Heart right ventricle (tissue), 16 donors: ENCODE data around the gene ANKMY2. TPM values are rescaled to one million over a fixed set of nuclear protein-coding genes. Genes with fewer than 3 reads are reported as not detected.

ENCODE experiments used
- ATAC-seq, 8 donors: fragments of 200-7000 bp; cut with Tn5 transposase; one replicate each; pipeline ENCODE4 v1.9.1; 2020; ENCODE audit warnings: mild to moderate bottlenecking in 8 of 8, moderate library complexity in 8 of 8, moderate number of reproducible peaks in 1 of 8
- DNase-seq, 2 donors: peaks; one replicate each; pipeline ENCODE4 v3.0.0-alpha.2; 2020
- H3K27ac ChIP-seq, 10 donors: fragments of 200-600 bp; sonication (generic) in 2 of 10; one replicate each; pipeline versions ENCODE4 v1.5.0 to v1.8.0; 2020 to 2022; ENCODE audit warnings: mild to moderate bottlenecking in 3 of 10
- H3K27me3 ChIP-seq, 7 donors: fragments of 200-600 bp; one replicate each; pipeline ENCODE4 v1.8.0; 2021 to 2022; ENCODE audit warnings: mild to moderate bottlenecking in 2 of 7
- H3K36me3 ChIP-seq, 9 donors: fragments of 200-600 bp; sonication (generic) in 1 of 9; one replicate each; pipeline versions ENCODE4 v1.5.0 to v1.8.0; 2020 to 2022; ENCODE audit warnings: mild to moderate bottlenecking in 2 of 9
- H3K4me1 ChIP-seq, 9 donors: fragments of 200-600 bp; sonication (generic) in 1 of 9; one replicate each; pipeline versions ENCODE4 v1.5.0 to v1.8.0; 2020 to 2022; ENCODE audit warnings: mild to moderate bottlenecking in 4 of 9
- H3K4me3 ChIP-seq, 10 donors: fragments of 200-600 bp; sonication (generic) in 2 of 10; one replicate each; pipeline versions ENCODE4 v1.5.0 to v1.8.0; 2020 to 2022; ENCODE audit warnings: mild to moderate bottlenecking in 7 of 10, moderate library complexity in 2 of 10
- H3K9me3 ChIP-seq, 11 donors: fragments of 200-600 bp in 10 of 11; sonication (generic) in 2 of 11; one replicate each; pipeline versions ENCODE4 v1.5.0 to v1.8.0; 2013 to 2022; ENCODE audit warnings: mild to moderate bottlenecking in 2 of 11, control low read depth in 1 of 11, moderate library complexity in 1 of 11
- CTCF ChIP-seq, 9 donors: fragments of 200-600 bp; sonication (generic) in 2 of 9; IDR thresholded peaks; one replicate each; pipeline versions ENCODE4 v1.5.0 to v1.8.0; 2021 to 2022; ENCODE audit warnings: antibody characterized with exemption in 9 of 9, mild to moderate bottlenecking in 5 of 9, moderate library complexity in 1 of 9
- WGBS, 2 donors: extraction: QIAGEN DNeasy Blood & Tissue Kit; methylation state at CpG; one replicate each; pipeline ENCODE4 v1.1.7; 2013; ENCODE audit warnings: inconsistent platforms in 1 of 2; 5-methylcytosine and 5-hydroxymethylcytosine counted together
- intact Hi-C, 10 donors: fragments of 100-400 bp; cut with DNase I; formaldehyde crosslinking; loops; one replicate each; pipeline versions ENCODE4 v1.11.1 to v1.14.2; 2022
- polyA plus RNA-seq, 2 donors: library from polyadenylated mRNA; stranded (reverse); fragments of 200-250 nt; gene quantifications; one replicate each; pipeline ENCODE4 v1.2.3, GENCODE V29; 2013
- total RNA-seq, 10 donors: library from RNA; stranded (reverse); fragmentation: NEBNext Ultra II Directional in 3 of 10; extraction: Animal tissue kit (Norgen Biotek cat#: 25700) in 3 of 10; gene quantifications; one replicate each; pipeline versions ENCODE4 v1.2.1 to v1.2.4, GENCODE V29; 2021 to 2023
- donor health status: Arrhythmogenic right ventricular cardiomyopathy.
- donor health status: ischemic (EF 13 %, LVEDD 7.1; RV severe dilation, severe dysfunction).
- donor health status: healthy with polysubstance abuse.
- donor health status: DM: no; HTN: yes; CAD: no.
- donor health status: DM: no; HTN: no; CAD: no.
- donor health status: ischemic (EF 25% LVEDD 6.9; RV normal size, moderate dysfunction).
- donor health status: ischemic (EF 25% LVEDD 5.7; RV mildly dilated, moderate dysfunction).
- donor health status: healthy.
- donor health status: DM: yes; HTN: yes; CAD: no.
- donor health status: Ischemic cardiomyopathy.
- donor health status: ischemic (EF 35%, LVEDD 5.7; RV mildly dilated, moderate dysfunction).
- donor health status: nonischemic (EF 11% LVEDD 7.7; RV severe dilation, severe dysfunction).
- donor health status: DM: yes; HTN: yes; CAD: no.
- donor health status: PGD.
- donor health status: ischemic (EF 29% LVEDD 5.4; RV normal size, mild dysfunction).
- donor health status: nonischemic (EF 23%, LVEDD 6.1; RV moderate dilation, normal function).

The ANKMY2 gene
- total and polyA plus RNA-seq, 12 donors: 10.7 to 46.7 (median 32.8) TPM

- H3K4me1 ChIP-seq: peaks cover 3 to 70% (median 51%) of the 10 kb centered on the region in 9 donors
Measured at GRCh38 chr7:16657656-16658279, 12.2 kb upstream of the ANKMY2 start.

DNA sequence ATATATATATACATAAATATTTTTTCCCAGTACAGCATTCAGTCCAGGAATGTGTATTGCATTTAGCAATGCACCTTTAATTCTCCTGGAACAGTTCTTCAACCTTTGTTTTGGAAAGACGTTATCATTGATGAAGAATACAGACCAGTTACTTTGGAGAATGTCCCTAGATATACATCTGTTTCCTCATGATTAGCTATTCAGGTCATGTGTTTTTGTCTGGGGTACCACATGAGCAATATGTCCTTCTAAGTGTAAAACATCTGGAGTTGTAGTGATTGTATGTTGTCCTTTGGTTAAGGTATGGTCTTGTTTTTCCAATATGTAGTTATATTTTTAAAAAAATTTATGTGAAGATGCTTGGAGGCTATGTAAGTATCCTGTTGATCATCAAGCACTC, 10.6 kb upstream of the ANKMY2 start:
- ATAC-seq (no peak), DNase-seq (no peak)
- H3K27ac ChIP-seq: no peak overlapping the region
- no peaks in the 10 kb centered on the region for H3K9me3 ChIP-seq
- H3K4me1 ChIP-seq: peaks cover 3 to 79% (median 54%) of the 10 kb centered on the region in 9 donors
- H3K4me3 ChIP-seq: no peak overlapping the region
- H3K27me3 ChIP-seq: no peaks in the 10 kb centered on the region
- 39 to 46% methylated on average over 1 of the region's 1 CpG for WGBS, 2 donors
- TF ChIP-seq CTCF (IDR thresholded peaks at IDR 0.05): no peak
- no peaks in the 10 kb centered on the region for H3K36me3 ChIP-seq
- intact Hi-C loops: no loop called here

More at GRCh38 chr7:16657656-16658279, 12.2 kb upstream of the ANKMY2 start:
- Histone ChIP-seq H3K27ac (peak overlapping the region in 7 of 10 donors; percentile 31 to 65 (median 60)), H3K27me3 (no peaks in the 10 kb centered on the region), H3K36me3 (no peaks in the 10 kb centered on the region), H3K4me3 (no peak overlapping the region), H3K9me3 (no peaks in the 10 kb centered on the region)
- ATAC-seq (peak in 4 of 8 donors; percentile 28 to 86 (median 55)), DNase-seq (peak; percentile 41 to 48)
- TF ChIP-seq CTCF (IDR thresholded peaks at IDR 0.05): no peak
- WGBS, 2 donors: 36 to 45% methylated on average over 4 of the region's 4 CpGs
- intact Hi-C loops: no loop called here

GRCh38 chr7:16655394-16655793, 9.8 kb upstream of the ANKMY2 start:
- Histone ChIP-seq H3K27ac (peak overlapping the region in 4 of 10 donors; percentile 1 to 13 (median 10)), H3K36me3 (no peaks in the 10 kb centered on the region), H3K9me3 (no peaks in the 10 kb centered on the region), H3K27me3 (no peaks in the 10 kb centered on the region), H3K4me1 (peaks cover 0 to 79% (median 53%) of the 10 kb centered on the region in 9 donors), H3K4me3 (no peak overlapping the region)
- no peak for TF ChIP-seq CTCF (IDR thresholded peaks at IDR 0.05)
- ATAC-seq (no peak), DNase-seq (no peak)
- intact Hi-C loops: no loop called here

DNA sequence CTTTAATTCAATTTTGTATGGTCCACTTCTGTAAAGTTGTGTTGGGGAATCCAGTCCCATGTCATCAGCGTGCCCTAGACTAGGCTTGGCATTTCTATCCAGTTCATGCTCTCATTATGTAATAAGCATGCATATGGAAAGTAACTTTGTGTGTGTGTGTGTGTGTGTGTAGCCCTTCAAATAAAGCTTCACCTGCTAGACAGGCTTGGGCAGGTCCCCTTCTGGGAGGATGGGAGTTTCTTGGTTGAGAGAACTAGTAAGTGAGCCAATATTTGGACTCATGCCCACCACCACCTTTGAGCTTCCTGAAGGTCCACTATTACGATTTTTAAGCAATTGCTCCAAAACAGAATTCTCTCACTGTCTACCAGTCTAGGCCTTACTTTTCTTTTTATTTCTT, 7.3 kb upstream of the ANKMY2 start:
- Histone ChIP-seq H3K27ac (peak overlapping the region in 9 of 10 donors; percentile 28 to 98 (median 72)), H3K36me3 (no peaks in the 10 kb centered on the region), H3K4me3 (no peak overlapping the region), H3K27me3 (no peaks in the 10 kb centered on the region), H3K4me1 (peaks cover 0 to 85% (median 68%) of the 10 kb centered on the region in 9 donors), H3K9me3 (no peaks in the 10 kb centered on the region)
- intact Hi-C loops: no loop called here
- peak in 3 of 8 donors; percentile 15 to 23 (median 23) for ATAC-seq
- no peak for DNase-seq
- TF ChIP-seq CTCF (IDR thresholded peaks at IDR 0.05): no peak
- 60 to 70% methylated on average over 2 of the region's 2 CpGs for WGBS, 2 donors
